Measurements from ENCODE around the gene ST8SIA1. TPM values are rescaled to one million over a fixed set of nuclear protein-coding genes. Genes with fewer than 3 reads are reported as not detected.

Gene ST8SIA1
- total and polyA plus RNA-seq, 2 experiments from 2014 or later = 5.3 to 10.1 TPM

DNA sequence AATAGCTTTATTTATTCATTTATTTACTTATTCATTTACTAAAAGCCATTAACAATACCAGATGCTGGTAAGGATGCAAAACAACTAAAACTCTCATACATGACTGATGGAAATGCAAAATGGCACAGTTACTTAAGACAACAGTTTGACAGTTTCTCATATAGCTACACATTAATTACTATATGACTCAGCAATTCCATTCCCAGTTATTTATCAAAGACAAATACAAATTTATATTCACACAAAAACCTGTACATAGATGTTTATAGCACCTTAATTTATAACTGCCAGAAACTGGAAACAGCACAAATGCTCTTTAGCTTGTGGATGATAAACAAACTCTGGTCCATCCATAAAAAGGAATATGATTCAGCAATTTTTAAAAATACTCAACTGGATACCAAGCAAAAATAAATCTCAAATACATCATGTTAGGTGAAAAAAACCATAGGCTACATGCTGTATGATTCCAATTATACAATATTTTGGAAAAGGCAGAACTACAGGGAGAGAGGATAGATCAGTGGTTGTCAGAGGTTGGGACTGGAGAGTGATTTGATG is 37.9 kb upstream of the ST8SIA1 start:
- no peaks in the 10 kb centered on the region for H3K9me3 ChIP-seq (ENCODE audit: low read depth)
- no peaks in the 10 kb centered on the region for H3K27me3 ChIP-seq
- H3K36me3 ChIP-seq = no peaks in the 10 kb centered on the region
- no peak for TF ChIP-seq CTCF (IDR thresholded peaks at IDR 0.05; ENCODE audit: low read depth, low read length)
- no peak for DNase-seq (ENCODE audit: low read depth in 1 of 2, low spot score in 1 of 2)
- H3K4me1 ChIP-seq (ENCODE audit: low read depth) = no peaks in the 10 kb centered on the region
- H3K4me3 ChIP-seq = no peak overlapping the region
- H3K27ac ChIP-seq = no peak overlapping the region

GRCh38 chr12:22366181-22366580 is 31.7 kb upstream of the ST8SIA1 start:
- no peak overlapping the region for H3K27ac ChIP-seq
- TF ChIP-seq CTCF (IDR thresholded peaks at IDR 0.05; ENCODE audit: low read depth, low read length) = no peak

DNA sequence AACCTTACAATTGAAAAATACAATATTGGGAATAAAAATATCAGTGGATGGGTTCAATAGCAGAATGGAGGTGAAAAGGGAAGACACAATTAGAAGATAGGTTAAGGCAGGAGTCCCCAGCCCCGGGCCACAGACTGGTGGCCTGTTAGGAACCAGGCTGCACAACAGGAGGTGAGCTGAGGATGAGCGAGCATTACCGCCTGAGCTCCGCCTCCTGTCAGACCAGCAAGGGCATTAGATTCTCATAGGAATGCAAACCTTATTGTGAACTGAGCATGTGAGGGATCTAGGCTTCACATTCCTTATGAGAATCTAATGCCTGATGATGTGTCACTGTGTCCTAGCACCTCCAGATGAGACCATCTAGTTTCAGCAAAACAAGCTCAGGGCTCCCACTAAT is 27.3 kb upstream of the ST8SIA1 start:
- DNase-seq (ENCODE audit: low read depth in 1 of 2, low spot score in 1 of 2) = no peak
- Histone ChIP-seq H3K36me3 (no peaks in the 10 kb centered on the region), H3K27ac (no peak overlapping the region), H3K4me1 (ENCODE audit: low read depth) (no peaks in the 10 kb centered on the region), H3K4me3 (no peak overlapping the region), H3K9me3 (ENCODE audit: low read depth) (no peaks in the 10 kb centered on the region), H3K27me3 (no peaks in the 10 kb centered on the region)
- TF ChIP-seq CTCF (IDR thresholded peaks at IDR 0.05; ENCODE audit: low read depth, low read length) = no peak

More at GRCh38 chr12:22366181-22366580, 31.7 kb upstream of the ST8SIA1 start:
- H3K4me3 ChIP-seq = no peak overlapping the region
- no peaks in the 10 kb centered on the region for H3K9me3 ChIP-seq (ENCODE audit: low read depth)
- H3K36me3 ChIP-seq = no peaks in the 10 kb centered on the region
- H3K4me1 ChIP-seq (ENCODE audit: low read depth) = no peaks in the 10 kb centered on the region
- DNase-seq (ENCODE audit: low read depth in 1 of 2, low spot score in 1 of 2) = no peak
- no peaks in the 10 kb centered on the region for H3K27me3 ChIP-seq

- H3K9me3 ChIP-seq (ENCODE audit: low read depth) = no peaks in the 10 kb centered on the region
- DNase-seq (ENCODE audit: low read depth in 1 of 2, low spot score in 1 of 2) = no peak
- no peaks in the 10 kb centered on the region for H3K4me1 ChIP-seq (ENCODE audit: low read depth)
- no peaks in the 10 kb centered on the region for H3K27me3 ChIP-seq
- H3K36me3 ChIP-seq = no peaks in the 10 kb centered on the region
- TF ChIP-seq CTCF (IDR thresholded peaks at IDR 0.05; ENCODE audit: low read depth, low read length) = no peak
- H3K27ac ChIP-seq = no peak overlapping the region
- no peak overlapping the region for H3K4me3 ChIP-seq
These were observed 26.3 kb upstream of the ST8SIA1 start for GRCh38 chr12:22360774-22361173.

DNA sequence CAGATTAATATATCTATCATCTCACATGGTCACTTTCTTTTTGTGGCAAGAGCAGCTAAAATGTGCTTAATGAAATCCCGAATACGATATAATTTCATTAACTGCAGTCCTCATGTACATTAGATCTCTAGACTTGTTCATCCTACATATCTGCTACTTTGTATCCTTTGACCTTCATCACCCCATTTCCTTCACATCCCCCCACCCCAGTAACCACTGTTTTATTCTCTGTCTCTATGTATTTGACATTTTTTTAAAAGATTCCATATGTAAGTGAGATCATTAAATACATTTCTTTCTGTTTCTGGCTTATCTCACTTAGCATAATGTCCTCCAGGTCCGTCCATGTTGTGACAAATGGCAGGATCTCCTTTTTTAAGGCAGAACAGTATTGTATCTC is 23.0 kb upstream of the ST8SIA1 start:
- Histone ChIP-seq H3K4me3 (no peak overlapping the region), H3K27ac (no peak overlapping the region), H3K27me3 (no peaks in the 10 kb centered on the region), H3K4me1 (ENCODE audit: low read depth) (peaks cover 6% of the 10 kb centered on the region), H3K36me3 (no peaks in the 10 kb centered on the region), H3K9me3 (ENCODE audit: low read depth) (no peaks in the 10 kb centered on the region)
- no peak for DNase-seq (ENCODE audit: low read depth in 1 of 2, low spot score in 1 of 2)
- no peak for TF ChIP-seq CTCF (IDR thresholded peaks at IDR 0.05; ENCODE audit: low read depth, low read length)
